PFSK-1 (cell line): ENCODE results near the gene SBK2.

Source experiments
- FOXP2 ChIP-seq: optimal IDR thresholded peaks from 2 replicates; pipeline ENCODE3; 2011; ENCODE audit warnings: borderline replicate concordance, control low read depth, inconsistent platforms; ENCODE audit not compliant: insufficient read depth; ENCODE audit errors: extremely low read length, extremely low read depth
- POLR2AphosphoS5 ChIP-seq: IDR thresholded peaks from 2 replicates; pipeline ENCODE4 v1.6.1; 2012; ENCODE audit warnings: low read depth, mild to moderate bottlenecking, control low read depth, low read length, moderate library complexity
- REST ChIP-seq, 2 experiments: IDR thresholded peaks; 2 replicates each; pipeline versions ENCODE4 v1.6.1 to v1.8.0; 2011 to 2012; ENCODE audit warnings: low read depth in 2 of 2, low read length in 2 of 2, control low read depth in 1 of 2, inconsistent platforms in 1 of 2, mild to moderate bottlenecking in 1 of 2, moderate library complexity in 1 of 2; ENCODE audit not compliant: insufficient read depth in 1 of 2
- SIN3A ChIP-seq: IDR thresholded peaks from 2 replicates; pipeline ENCODE4 v1.6.1; 2012; ENCODE audit warnings: mild to moderate bottlenecking, low read length, moderate library complexity, borderline replicate concordance; ENCODE audit not compliant: insufficient read depth
- TAF1 ChIP-seq: IDR thresholded peaks from 2 replicates; pipeline ENCODE4 v1.6.1; 2012; ENCODE audit warnings: low read length, control low read depth, borderline replicate concordance; ENCODE audit not compliant: insufficient read depth

SBK2 gene

GRCh38 chr19:55554741-55555152, 17.8 kb upstream of the SBK2 start:
- no peak for TF ChIP-seq FOXP2
- TF ChIP-seq POLR2AphosphoS5 = no peak
- TF ChIP-seq REST (IDR thresholded peaks at IDR 0.05; ENCODE audit: insufficient read depth in 1 of 2, low read depth in 2 of 2, low read length in 2 of 2) = no peak
- no peak for TF ChIP-seq TAF1
- TF ChIP-seq SIN3A = no peak

- TF ChIP-seq FOXP2 (no peak), SIN3A (no peak), POLR2AphosphoS5 (no peak)
Measured at GRCh38 chr19:55554302-55554701, 17.4 kb upstream of the SBK2 start.

- no peak for TF ChIP-seq POLR2AphosphoS5
Measured at GRCh38 chr19:55553217-55554182, 16.6 kb upstream of the SBK2 start.

GRCh38 chr19:55552620-55553019, 15.7 kb upstream of the SBK2 start:
- TF ChIP-seq FOXP2 = no peak
- TF ChIP-seq TAF1 = no peak
- no peak for TF ChIP-seq REST (IDR thresholded peaks at IDR 0.05; ENCODE audit: insufficient read depth in 1 of 2, low read depth in 2 of 2, low read length in 2 of 2)
- no peak for TF ChIP-seq POLR2AphosphoS5
- TF ChIP-seq SIN3A = no peak

- no peak for TF ChIP-seq SIN3A
- TF ChIP-seq TAF1 = no peak
- TF ChIP-seq FOXP2 = no peak
- TF ChIP-seq REST (IDR thresholded peaks at IDR 0.05; ENCODE audit: insufficient read depth in 1 of 2, low read depth in 2 of 2, low read length in 2 of 2) = no peak
- no peak for TF ChIP-seq POLR2AphosphoS5
Measured at GRCh38 chr19:55552206-55552605, 15.3 kb upstream of the SBK2 start.

GRCh38 chr19:55550321-55550650, 13.4 kb upstream of the SBK2 start:
- TF ChIP-seq SIN3A (no peak), FOXP2 (no peak), REST (IDR thresholded peaks at IDR 0.05; ENCODE audit: insufficient read depth in 1 of 2, low read depth in 2 of 2, low read length in 2 of 2) (no peak), POLR2AphosphoS5 (no peak), TAF1 (no peak)
